Sciatic nerve (tissue), 2 donors: ENCODE results near the gene CACNA1C. TPM values are rescaled to one million over a fixed set of nuclear protein-coding genes. Genes with fewer than 3 reads are reported as not detected.

ENCODE experiments used
- ATAC-seq: fragments of 200-7000 bp; cut with Tn5 transposase; one replicate; pipeline ENCODE4 v1.9.1; 2020; ENCODE audit warnings: mild to moderate bottlenecking, moderate library complexity
- DNase-seq: peaks from one replicate; pipeline ENCODE4 v3.0.0-alpha.2; 2020; ENCODE audit warnings: low spot score
- intact Hi-C: fragments of 100-400 bp; cut with DNase I; formaldehyde crosslinking; loops from one replicate; pipeline ENCODE4 v1.14.2; 2022
- total RNA-seq: library from RNA; stranded (reverse); fragmentation: NEBNext Ultra II Directional; extraction: Animal tissue kit (Norgen Biotek cat#: 25700); gene quantifications from one replicate; pipeline ENCODE4 v1.2.1, GENCODE V29; 2021
- donor health status: DM: no; HTN: no; CAD: no.
- donor health status: DM: no; HTN: no; CAD: no.

CACNA1C gene
- total RNA-seq, 1 donor from 2014 or later, result 9.0 TPM

DNA sequence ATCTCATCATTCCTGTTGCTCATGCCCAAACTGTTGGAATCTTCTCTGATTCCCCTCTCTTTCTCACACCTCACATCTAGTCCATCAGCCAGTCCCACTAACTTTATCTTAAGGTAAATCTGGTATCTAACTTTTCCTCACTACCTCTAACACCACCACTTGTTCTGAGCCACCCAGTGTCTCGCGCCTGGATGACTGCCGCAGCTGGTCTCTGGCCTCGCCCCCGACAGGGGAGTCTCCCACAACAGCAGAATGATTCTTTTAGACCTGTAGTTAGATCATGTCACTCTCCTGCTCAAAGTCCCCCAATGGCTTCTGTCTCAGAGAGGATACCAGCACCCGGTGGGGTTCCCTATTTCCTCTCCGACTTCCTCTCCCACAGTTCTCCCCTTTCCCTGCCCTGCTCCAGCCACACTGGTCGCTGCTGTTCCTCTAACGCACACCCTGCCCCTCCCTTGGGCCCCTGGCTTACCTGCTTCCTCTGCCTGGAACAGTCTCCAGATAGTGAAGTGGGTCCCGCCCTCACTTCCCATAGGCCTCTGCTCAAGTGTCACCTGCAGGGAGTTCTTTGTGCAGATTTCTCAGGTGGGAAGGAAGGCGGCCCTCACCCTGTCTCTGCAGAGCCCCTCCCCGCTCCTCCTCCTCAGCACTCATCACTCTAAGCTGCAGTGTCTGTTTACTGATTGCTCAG lies 403.5 kb downstream of the CACNA1C start:
- ATAC-seq, result no peak
- DNase-seq, result no peak

DNA sequence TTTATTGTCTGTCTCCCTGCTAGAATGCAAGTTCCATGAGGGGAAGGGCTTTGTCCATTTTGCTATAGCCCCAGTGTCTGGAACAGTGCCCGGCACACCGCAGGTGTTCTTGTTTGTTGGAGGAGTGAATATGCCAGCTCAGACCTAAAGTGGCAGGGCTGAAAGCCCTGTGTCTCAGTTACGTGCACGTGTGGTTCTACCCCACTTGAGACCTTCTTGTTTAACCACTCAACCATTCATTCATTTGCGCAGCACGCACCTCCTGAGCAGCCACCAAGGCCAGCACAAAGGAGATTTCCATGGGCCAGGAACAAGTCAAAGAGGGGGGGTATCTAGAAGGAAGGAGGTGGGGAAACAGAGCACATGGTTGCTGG lies 404.0 kb downstream of the CACNA1C start:
- ATAC-seq (no peak), DNase-seq (no peak)
- intact Hi-C loops, result no loop called here

More for the DNA sequence above, 403.5 kb downstream of the CACNA1C start:
- intact Hi-C loops, result no loop called here

DNA sequence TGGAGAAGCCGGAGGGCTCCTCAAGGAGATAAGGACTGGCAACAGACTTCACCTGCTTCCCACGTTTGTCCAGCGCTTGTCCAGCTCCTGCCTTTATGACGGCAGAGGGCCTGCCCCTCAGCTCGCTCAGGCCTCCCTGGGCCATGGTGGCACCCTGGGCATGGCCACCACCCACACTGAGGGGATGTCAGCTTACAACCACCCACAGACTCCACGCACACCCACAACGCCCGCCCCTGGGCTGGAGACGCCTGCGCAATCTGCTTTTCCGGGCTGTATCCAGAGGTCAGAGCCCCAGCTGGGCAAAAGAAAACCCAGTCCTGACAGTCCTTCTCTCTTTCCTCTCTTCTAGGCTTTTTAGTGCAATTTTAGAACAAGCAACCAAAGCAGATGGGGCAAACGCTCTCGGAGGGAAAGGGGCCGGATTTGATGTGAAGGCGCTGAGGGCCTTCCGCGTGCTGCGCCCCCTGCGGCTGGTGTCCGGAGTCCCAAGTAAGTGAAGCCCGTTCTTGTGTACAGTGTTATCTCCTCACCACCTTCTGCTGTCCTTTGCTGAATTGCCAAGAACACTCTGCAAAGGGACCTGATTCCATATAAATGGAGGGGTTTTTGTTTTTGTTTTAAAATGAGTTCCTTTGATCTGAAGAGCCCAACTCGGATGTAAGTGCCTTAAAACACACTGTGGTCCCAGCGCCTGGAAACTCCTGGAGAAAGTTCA lies 404.6 kb downstream of the CACNA1C start:
- intact Hi-C loops, result no loop called here
- no peak for ATAC-seq
- DNase-seq, result no peak

DNA sequence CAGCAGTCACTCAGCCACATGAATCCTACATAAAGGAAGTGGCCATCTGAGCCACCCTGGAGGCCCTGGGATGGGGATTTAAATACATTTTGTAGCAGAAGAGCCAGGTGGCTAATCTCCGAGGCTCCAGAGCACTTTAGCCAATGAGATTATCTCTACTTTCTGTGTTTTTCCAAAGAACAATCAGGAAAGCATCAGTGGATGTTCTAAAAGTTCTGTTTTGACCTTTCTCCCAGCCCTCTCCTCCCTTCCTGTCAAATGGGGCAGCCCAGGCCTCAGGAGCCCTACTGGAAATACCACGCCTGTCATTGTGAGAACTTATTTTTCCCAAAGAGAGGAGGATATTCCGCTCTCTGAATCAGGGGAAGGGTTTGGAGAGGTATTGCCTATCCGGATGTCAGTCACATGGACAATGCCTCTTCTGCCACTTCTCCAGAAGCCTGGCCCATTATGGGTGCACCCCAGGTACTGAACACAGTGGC lies 405.2 kb downstream of the CACNA1C start:
- intact Hi-C loops, result no loop called here
- ATAC-seq (no peak), DNase-seq (no peak)

DNA sequence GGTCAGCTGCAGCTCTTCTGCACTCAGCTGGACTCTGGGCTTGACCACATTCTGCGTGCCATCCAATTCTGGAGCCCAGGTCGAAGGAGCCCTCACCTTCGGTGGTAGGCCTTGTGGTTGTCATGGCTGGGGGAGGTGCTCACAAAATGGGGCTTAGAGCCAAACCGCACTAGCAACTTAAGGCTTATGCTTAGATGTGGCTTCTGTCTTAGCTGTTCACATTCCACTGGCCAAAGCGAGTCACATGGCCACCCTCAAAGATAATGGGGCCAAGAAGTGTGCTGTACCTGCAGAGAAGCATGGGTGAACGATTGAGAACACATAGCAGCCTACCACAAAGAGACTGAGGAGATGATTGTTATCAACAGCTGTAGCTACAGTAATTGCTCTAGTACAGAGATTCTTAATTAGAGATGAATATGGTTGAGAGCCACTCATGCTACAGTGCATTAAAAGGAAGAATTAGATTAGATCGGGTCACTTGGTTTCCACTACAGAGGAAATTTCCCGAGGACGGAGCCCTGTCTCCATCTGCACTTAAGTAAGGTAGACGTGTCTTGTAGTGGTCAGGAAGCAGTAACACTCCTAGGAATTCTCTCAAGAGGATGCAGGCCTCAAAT lies 407.4 kb downstream of the CACNA1C start:
- DNase-seq, result no peak
- ATAC-seq, result no peak
- intact Hi-C loops, result no loop called here

DNA sequence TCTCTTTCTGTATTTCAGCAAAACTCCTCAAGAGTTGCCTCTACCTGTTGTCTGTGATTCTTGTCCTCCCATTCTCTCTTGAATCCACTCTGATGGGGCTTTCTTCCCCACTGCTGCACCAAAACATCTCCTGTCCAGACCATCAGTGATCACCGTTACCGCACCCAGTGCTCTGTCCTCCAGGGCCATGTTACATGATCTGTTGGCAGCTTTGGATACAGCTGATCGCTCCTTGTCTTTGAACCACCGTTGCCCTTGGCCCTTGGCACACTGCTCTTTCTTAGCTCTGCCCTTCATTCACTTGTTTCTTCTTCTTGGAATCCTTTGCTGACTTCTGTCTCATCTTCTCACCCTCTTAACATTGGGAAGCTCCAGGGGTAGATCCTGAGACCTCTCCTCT lies 408.3 kb downstream of the CACNA1C start:
- ATAC-seq, result no peak
- no peak for DNase-seq
- intact Hi-C loops, result no loop called here

DNA sequence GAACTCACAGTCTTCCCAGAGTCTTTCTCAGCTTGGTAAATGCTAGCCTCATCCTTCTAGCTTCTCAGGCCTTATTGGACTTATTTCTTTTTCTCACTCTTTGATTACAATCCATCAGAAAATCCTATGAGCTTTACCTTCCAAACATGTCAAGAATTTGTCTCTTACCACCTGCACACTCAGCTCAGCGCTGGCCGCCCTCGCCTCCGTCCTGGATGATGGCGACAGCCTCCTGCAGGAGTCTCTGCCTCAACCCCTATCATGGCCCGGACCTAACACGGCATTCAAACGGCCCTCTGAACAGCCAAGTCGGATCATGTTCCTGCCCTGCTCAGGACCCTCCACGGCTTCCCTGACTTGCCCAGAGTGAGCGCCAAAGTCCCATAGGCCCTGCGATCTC lies 408.9 kb downstream of the CACNA1C start:
- ATAC-seq (no peak), DNase-seq (no peak)
- intact Hi-C loops, result no loop called here

DNA sequence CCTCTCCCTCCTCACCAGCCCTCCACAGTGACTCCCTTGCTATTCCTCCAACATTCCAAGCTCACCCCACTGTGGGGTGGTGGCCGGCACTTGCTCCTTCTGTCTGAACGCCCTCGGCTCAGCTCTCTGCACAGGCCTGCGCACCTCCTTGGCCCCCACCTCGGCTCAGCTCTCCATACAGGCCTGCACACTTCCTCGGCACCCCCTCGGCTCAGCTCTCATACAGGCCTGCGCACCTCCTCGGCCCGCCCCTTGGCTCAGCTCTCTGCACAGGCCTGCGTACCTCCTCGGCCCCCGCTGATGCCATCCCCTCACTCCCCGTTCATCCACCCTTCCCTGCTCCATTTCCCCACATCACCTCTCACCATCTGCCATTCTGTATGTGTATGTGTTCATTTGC lies 409.3 kb downstream of the CACNA1C start:
- intact Hi-C loops, result no loop called here
- DNase-seq (no peak), ATAC-seq (no peak)

DNA sequence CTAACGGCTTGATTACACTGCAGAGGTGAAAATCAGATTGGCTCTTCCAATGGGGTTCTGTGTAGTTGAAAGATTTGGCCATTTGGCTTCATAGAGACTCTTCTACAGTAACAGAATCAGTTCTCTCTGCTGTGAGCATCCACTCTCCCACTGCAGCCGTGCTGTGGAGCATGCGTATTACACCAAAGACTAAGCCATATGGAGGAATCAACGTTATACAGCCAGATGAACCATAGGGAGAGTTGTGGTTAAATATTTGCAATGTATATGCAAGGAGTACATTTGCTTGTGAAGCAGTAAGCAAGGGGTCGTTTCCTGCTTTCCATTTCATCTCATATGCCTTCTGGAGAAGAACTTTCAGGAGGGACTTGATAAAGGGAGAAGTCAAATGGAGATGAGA lies 410.9 kb downstream of the CACNA1C start:
- ATAC-seq (no peak), DNase-seq (no peak)
- intact Hi-C loops, result no loop called here

DNA sequence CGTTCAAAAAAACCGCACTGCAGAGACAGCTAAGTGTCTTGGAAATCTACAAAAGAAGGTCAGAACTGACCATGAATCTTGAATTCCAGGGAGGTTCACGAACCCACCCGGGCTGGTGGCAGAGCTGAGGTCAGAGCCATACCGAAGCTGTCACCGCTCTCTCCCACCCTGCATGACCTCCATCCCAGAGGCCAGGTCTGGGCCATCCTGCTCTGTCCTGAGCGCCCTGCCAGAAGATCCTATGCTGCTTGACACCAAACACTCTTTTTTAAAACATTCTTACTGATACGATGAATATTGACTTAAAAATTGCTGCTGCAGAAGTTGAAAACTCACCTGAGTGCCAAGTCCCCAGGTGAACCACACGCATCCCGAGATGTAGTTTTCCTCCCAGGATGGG lies 412.9 kb downstream of the CACNA1C start:
- intact Hi-C loops, result no loop called here
- no peak for DNase-seq
- no peak for ATAC-seq

DNA sequence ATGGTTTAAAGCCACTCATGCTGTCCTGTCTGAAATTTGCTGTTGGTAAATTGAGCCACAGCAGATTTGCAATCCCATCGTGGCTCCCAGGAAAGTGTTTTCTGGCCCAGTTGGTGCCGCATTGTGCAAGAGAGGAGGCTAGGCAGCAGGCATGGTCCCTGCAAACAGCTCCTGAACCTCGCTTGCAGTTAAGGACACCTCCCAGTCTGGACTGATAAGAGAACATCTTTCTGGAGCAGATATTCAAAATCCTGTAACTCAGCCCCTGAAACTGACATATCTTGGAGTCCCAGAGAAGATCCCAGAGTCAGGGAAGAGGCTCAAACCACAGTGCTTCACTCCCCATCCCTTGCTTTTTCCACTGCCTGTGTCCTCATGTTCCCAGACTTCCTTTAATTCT lies 413.4 kb downstream of the CACNA1C start:
- no peak for ATAC-seq
- DNase-seq, result no peak
- intact Hi-C loops, result no loop called here

DNA sequence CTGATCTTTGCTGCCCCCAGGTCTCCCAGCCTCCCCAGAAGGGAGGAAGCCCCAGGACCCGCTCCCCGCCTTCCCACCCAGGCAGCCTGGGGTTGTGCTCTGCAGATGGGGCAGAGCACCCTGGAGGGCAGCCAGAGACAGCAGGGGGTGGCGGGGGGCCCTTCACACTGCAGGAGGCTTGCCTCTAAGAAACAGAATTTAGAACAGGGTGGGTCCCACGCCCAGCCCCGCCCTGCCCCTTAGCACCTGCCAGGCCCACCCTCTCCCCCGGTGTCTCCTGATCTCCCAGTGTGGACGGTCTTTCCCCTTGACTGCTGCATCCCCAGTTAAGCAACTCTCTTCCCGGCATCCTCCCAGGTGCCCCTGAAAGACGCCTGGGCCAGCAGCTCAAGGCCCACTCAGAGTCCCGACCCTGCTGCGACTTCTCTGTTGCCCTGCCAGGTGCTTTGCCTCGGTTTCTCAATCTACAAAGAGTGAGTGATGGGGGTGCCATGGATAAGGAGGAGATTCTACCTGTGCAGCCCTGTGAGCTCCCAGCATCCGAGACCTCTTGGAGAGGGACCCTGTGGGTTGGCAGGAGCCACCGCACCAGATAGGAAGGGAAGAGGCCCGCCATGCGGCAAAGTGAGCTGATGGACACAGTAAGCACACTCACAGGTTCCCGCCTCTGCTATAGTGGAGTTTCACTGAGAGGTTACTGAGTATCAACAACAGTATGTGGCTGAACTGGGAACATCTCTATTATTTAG lies 414.8 kb downstream of the CACNA1C start:
- intact Hi-C loops, result no loop called here
- DNase-seq (no peak), ATAC-seq (no peak)

DNA sequence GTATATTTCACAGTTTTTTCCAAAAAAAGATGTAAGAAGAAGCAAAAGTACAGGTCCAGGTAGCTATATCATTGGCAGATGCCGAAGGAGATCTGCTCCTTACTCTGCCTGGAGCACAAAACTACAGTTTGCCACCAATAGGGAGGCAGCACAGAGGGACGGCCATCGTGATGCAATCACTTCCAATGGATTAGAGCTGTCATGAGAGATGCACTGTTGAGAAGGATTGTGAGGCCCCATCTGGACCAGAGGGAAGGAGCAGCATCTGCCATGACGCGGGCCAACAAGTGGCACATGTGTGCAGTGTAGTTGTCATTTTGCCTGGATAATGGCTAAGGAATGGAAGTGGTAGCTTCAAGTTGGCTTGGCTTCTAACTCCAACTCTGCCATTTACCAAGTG lies 423.2 kb downstream of the CACNA1C start:
- ATAC-seq (no peak), DNase-seq (no peak)
- intact Hi-C loops, result no loop called here

DNA sequence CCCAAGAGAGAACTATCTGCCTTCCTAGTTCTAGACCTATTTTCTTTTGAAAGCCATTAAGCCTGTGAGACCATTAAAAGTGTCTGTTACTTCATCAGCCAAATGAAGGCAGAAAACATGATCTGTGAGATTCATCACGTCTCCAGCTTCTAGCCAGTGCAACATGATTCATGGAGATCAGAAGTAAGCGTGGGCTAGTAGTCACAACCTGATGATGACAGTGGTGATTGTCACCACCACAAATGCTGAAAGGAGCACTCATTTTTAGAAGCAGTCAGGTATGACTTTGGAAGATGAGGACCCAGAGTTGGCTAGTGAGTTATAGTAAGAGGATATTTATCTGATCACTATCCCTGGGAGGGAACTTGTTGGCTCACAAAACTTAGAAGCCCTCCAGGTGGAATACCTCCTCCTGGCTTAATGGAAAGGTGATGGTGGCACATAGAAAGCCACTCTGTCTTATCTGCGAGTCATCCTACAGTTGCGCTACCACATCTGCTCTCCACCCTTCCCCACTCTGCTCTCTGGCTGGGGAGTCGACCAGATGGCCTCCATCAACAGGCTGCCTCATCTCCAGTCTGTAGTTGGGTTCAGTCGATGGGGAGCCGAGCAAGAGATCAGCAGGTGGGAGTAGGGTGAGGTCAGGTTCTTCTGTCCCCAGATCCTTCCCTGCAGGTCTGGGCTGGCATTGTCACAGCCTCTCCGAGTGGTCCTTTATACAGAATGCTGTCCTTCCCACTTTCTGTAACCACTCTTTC lies 424.4 kb downstream of the CACNA1C start:
- ATAC-seq, result no peak
- DNase-seq, result no peak
- intact Hi-C loops, result no loop called here

DNA sequence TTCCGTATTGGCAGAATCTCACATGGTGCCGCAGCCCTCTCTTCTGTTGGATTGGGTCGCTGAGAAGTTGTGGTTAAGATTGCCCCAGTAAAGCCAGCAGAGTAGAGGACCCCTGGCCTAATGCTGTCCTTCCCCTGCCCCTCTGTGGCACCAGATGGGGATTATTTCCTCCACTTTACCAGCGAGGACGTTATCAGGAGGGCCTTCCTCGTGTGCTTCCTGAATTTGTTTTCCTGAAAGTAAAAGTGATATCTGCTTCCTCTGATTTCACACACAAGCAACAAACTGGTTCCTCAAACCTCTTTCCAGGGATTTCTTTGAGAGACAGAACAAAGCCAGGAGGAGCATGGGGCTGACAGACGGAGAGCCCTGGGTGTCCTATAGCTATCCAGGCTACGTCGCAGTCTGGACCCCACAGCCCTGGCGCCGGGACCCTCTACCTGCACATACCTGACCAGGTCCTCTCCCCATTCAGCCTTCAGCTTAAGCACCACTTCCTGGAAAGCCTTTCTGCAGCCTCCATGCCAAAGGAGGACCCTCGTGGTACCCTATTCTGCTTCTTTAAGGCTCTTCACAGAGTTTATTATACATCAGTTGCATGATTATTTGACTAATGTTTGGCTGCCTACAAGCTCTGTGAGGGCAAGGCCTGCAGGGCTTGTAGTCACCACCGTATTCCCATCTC lies 427.2 kb downstream of the CACNA1C start:
- ATAC-seq (no peak), DNase-seq (no peak)
- intact Hi-C loops, result no loop called here

DNA sequence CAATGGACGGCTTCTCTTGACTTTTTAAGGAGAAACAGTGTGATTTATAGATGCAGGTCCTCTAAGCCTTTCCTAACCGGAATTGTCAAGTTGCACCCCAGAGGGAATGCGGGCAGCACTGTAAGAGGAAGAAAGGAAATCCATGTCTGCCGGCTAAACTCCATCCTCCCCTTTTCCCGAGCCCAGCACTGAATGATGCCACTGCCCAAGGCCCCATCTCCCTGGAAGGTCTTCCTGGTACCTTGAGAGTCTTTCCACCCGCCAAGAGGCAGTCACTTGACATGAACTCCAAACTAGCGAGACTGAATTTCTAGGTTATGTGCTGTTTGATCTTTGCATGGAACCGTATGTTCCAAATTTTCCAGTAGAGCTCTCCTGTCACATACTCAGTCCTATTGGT lies 428.6 kb downstream of the CACNA1C start:
- ATAC-seq (no peak), DNase-seq (no peak)
- intact Hi-C loops, result no loop called here

DNA sequence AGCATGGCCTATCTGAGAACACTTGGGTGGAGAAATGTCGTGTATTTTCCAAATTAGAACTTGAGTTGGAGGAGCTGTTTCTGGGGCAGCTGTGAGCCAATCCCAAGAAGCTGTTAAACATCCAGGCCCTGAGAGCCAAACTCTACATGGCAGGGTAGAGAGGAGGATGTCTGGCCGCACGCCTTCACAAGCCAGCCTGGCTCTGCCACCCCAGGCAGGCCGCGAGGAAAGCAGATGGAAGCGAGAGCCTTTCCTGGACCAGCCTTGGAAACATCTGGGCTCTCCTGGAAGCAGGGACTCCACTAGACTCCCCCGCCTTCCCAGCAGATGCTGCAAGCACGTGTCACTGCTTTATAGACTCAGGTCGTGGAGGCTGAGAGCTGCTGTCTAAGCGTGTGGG lies 429.2 kb downstream of the CACNA1C start:
- intact Hi-C loops, result no loop called here
- no peak for ATAC-seq

DNA sequence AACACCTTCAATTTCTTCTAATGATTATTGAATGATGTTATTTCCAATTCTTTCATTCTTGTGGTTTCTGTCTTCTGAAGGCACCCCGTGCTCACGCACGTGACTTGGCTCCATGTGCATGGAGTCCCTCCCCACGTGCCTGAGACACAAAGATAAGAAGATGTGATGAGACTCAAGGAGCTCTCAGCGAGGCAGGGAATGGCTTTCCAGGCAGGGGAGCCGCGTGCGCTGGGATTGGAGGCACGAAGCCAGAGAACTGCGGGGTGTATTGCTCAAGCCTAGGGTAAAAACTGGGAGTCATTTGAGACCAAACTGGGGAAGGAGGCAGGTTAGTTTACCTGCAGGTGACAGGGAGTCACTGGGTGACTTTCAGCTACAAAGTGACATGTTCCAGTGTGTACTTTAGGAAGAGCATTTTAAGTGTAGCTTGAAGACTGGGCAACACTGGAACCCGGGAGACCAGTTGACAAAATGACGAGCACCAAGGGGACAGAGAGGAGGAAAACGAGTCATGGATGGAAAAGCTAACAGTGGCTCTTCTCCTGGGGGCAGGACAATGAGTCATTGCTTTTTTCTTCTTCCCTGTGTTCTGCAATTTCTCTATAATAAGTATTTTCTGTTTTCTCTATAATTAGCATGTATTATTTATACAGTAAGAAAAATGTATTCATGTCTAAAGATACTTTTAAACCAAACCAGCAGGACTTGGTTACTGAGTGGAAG lies 430.3 kb downstream of the CACNA1C start:
- ATAC-seq (no peak), DNase-seq (no peak)
- intact Hi-C loops, result no loop called here

More for the DNA sequence above, 429.2 kb downstream of the CACNA1C start:
- DNase-seq, result no peak
